OCI-LY7 (cell line): Measurements from ENCODE around the gene MCTP2. TPM values are rescaled to one million over a fixed set of nuclear protein-coding genes. Genes with fewer than 3 reads are reported as not detected.

Experiments used
- BruUV-seq: library from RNA; stranded (reverse); fragments of 400-500 nt; replicated peaks from 2 replicates; lab custom pipeline; 2021; lab: Mats Ljungman, UMichigan
- CTCF ChIA-PET: fragments of 300-600 bp; sonication (Branson Sonifier 250); formaldehyde crosslinking; loops from one replicate; lab custom pipeline; 2022; ENCODE audit warnings: antibody characterized with exemption; ENCODE audit not compliant: unreplicated experiment; lab: Charles Lee
- POLR2A ChIA-PET: fragments of 300-600 bp; sonication (Branson Sonifier 250); formaldehyde crosslinking; loops from one replicate; lab custom pipeline; 2022; ENCODE audit warnings: antibody characterized with exemption; lab: Charles Lee
- DNase-seq: peaks from one replicate; pipeline ENCODE4 v3.0.0-alpha.2; 2015; ENCODE audit warnings: low spot score
- H2AFZ ChIP-seq: fragments of 200-600 bp; sonication (generic), shearing (Covaris generic); 2 replicates; pipeline ENCODE4 v1.6.1; 2014; ENCODE audit warnings: mild to moderate bottlenecking, antibody characterized with exemption, low read length, moderate library complexity
- H3K27ac ChIP-seq: fragments of 200-600 bp; sonication (generic); 2 replicates; pipeline ENCODE4 v1.5.1; 2014; ENCODE audit warnings: mixed run types, low read depth, mild to moderate bottlenecking, moderate library complexity, low read length, inconsistent platforms; ENCODE audit not compliant: poor library complexity, severe bottlenecking
- H3K36me3 ChIP-seq: fragments of 200-600 bp; sonication (generic); 2 replicates; pipeline ENCODE4 v1.6.1; 2014; ENCODE audit warnings: mild to moderate bottlenecking, antibody characterized with exemption, low read length, moderate library complexity, mixed read lengths; ENCODE audit not compliant: insufficient read depth
- H3K4me1 ChIP-seq: fragments of 200-600 bp; sonication (generic); 2 replicates; pipeline ENCODE4 v1.5.1; 2014; ENCODE audit warnings: mild to moderate bottlenecking, low read length; ENCODE audit not compliant: insufficient read depth, poor library complexity, severe bottlenecking
- H3K4me2 ChIP-seq: fragments of 200-600 bp; sonication (generic); 2 replicates; pipeline ENCODE4 v1.6.1; 2014; ENCODE audit warnings: mild to moderate bottlenecking, low read length
- H3K4me3 ChIP-seq: fragments of 200-600 bp; sonication (generic); 2 replicates; pipeline ENCODE4 v1.5.1; 2014; ENCODE audit warnings: mild to moderate bottlenecking, low read depth, low read length; ENCODE audit not compliant: poor library complexity, severe bottlenecking
- H3K79me2 ChIP-seq: fragments of 200-600 bp; sonication (generic); 2 replicates; pipeline ENCODE4 v1.6.1; 2016; ENCODE audit warnings: low read depth, mild to moderate bottlenecking, low read length, moderate library complexity, mixed read lengths; ENCODE audit not compliant: insufficient read depth
- H3K9me2 ChIP-seq: fragments of 200-600 bp; sonication (generic); 2 replicates; pipeline ENCODE4 v1.6.1; 2016; ENCODE audit warnings: mild to moderate bottlenecking, low read length, mixed read lengths; ENCODE audit not compliant: insufficient read depth
- H3K9me3 ChIP-seq: fragments of 200-600 bp; sonication (generic); 2 replicates; pipeline ENCODE4 v1.6.1; 2014; ENCODE audit warnings: mild to moderate bottlenecking, mixed run types, low read length, mixed read lengths
- H4K20me1 ChIP-seq: fragments of 200-600 bp; sonication (generic); 2 replicates; pipeline ENCODE4 v1.6.1; 2014; ENCODE audit warnings: mild to moderate bottlenecking, antibody characterized with exemption, low read length, moderate library complexity, mixed read lengths; ENCODE audit not compliant: insufficient read depth
- CTCF ChIP-seq: fragments of 200-600 bp; sonication (generic); conservative IDR thresholded peaks from 2 replicates; pipeline ENCODE4 v1.5.1; 2014; ENCODE audit warnings: mild to moderate bottlenecking, antibody characterized with exemption, low read length, moderate library complexity, mixed read lengths
- EZH2phosphoT487 ChIP-seq: fragments of 200-600 bp; sonication (generic); IDR thresholded peaks from 2 replicates; pipeline ENCODE4 v1.6.1; 2018; ENCODE audit warnings: low read depth, borderline replicate concordance, mild to moderate bottlenecking, mixed run types, antibody characterized with exemption, low read length, moderate library complexity, mixed read lengths
- intact Hi-C: fragments of 100-400 bp; cut with micrococcal nuclease; formaldehyde crosslinking; loops from one replicate; pipeline ENCODE4 v1.10.0; 2022; ENCODE audit not compliant: unreplicated experiment
- total RNA-seq, 2 experiments: library from RNA; depleted of rRNA in 1 of 2; stranded (reverse); fragments of >200 nt in 1 of 2; shearing (Covaris generic) in 1 of 2; gene quantifications; 2 replicates each; pipeline ENCODE4 v1.2.3, GENCODE V29; 2014 to 2022

Gene MCTP2
- total RNA-seq, 2 experiments from 2014 or later, result 73.2 to 90.6 TPM

DNA sequence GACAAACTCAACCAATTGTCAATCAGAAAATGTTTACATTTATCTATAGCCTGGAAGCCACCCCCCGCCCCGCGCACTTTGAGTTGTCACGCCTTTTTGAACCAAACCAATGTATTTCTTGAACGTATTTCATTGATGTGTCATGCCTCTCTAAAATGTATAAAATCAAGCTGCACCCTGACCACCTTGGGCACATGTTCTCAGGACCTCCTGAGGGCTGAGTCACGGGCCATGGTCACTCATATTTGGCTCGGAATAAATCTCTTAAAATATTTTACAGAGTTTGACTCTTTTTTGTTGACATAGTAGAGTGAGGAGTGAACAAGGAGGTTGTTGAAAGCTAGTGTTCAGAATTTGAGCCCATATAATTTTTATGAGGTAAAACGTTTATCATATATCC lies 6.5 kb downstream of the MCTP2 start:
- Histone ChIP-seq H3K79me2 (peaks cover 100% of the 10 kb centered on the region), H3K4me3 (no peak overlapping the region), H3K36me3 (peaks cover 10% of the 10 kb centered on the region), H3K9me3 (no peaks in the 10 kb centered on the region), H3K4me2 (peak overlapping the region; percentile 64), H2AFZ (no peak overlapping the region), H3K4me1 (peaks cover 88% of the 10 kb centered on the region), H4K20me1 (peaks cover 11% of the 10 kb centered on the region), H3K9me2 (no peaks in the 10 kb centered on the region), H3K27ac (peak overlapping the region; percentile 73)
- no peak for TF ChIP-seq EZH2phosphoT487
- TF ChIP-seq CTCF, result no peak
- POLR2A ChIA-PET, result interaction anchor here (0.5 to 4.5 kb wide), 12 partner anchors 8 to 216 kb away, joined by 3 to 41 read pairs (median 6); partner anchors contain the start of gene MCTP2
- no TSS peak for BruUV-seq
- intact Hi-C loops, result loop anchor here (2.0 kb wide), 1 partner anchor 21 kb away; no protein-coding TSS in a partner anchor
- CTCF ChIA-PET, result interaction anchor here (0.8 kb wide), 1 partner anchor 68 kb away, joined by 3 read pairs; no protein-coding TSS in a partner anchor
- DNase-seq, result no peak

DNA sequence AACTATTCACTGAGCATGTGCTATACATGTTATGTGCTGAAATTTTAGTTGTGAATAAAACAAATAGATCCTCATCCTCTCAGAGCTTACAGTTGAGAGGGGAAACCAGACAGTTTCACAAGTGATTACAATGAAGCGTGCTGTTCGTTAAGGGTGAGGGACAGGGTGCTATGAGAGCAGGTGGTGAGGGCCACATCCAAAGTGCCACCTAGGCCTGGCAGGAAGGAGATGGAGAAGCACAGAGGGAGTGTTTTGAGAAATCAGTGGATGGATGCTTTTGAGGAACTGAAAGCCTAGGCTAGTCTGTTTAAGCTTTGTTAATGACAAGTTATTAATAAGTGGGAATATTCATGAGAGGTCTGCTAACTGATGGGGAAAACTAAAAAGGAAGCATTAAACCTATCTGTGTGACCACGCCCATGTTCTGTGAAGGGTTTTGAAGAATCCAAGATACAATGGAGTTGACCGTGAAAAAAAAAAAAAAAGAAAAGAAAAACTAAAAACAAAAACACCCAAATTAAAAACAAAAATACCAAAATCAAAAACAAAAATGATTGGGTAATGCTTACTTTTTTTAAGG lies 7.3 kb downstream of the MCTP2 start:
- Histone ChIP-seq H4K20me1 (0 out of 2 replicates have a peak, but pooled peaks cover 4% of the 10 kb centered on the region), H3K4me2 (peak overlapping the region; percentile 64), H3K27ac (peak overlapping the region; percentile 73), H3K36me3 (peaks cover 16% of the 10 kb centered on the region), H3K9me2 (no peaks in the 10 kb centered on the region), H3K79me2 (peaks cover 95% of the 10 kb centered on the region), H2AFZ (no peak overlapping the region), H3K4me1 (peaks cover 82% of the 10 kb centered on the region), H3K4me3 (peak overlapping the region; percentile 12), H3K9me3 (no peaks in the 10 kb centered on the region)
- intact Hi-C loops, result loop anchor here (2.0 kb wide), 1 partner anchor 20 kb away; no protein-coding TSS in a partner anchor
- CTCF ChIA-PET, result interaction anchor here (0.8 kb wide), 1 partner anchor 67 kb away, joined by 3 read pairs; no protein-coding TSS in a partner anchor
- peak; percentile 84 for DNase-seq
- POLR2A ChIA-PET, result interaction anchor here (0.6 to 4.5 kb wide), 11 partner anchors 8 to 86 kb away, joined by 3 to 41 read pairs (median 7); partner anchors contain the start of gene MCTP2
- BruUV-seq, result no TSS peak
- TF ChIP-seq CTCF, result no peak
- TF ChIP-seq EZH2phosphoT487, result no peak

DNA sequence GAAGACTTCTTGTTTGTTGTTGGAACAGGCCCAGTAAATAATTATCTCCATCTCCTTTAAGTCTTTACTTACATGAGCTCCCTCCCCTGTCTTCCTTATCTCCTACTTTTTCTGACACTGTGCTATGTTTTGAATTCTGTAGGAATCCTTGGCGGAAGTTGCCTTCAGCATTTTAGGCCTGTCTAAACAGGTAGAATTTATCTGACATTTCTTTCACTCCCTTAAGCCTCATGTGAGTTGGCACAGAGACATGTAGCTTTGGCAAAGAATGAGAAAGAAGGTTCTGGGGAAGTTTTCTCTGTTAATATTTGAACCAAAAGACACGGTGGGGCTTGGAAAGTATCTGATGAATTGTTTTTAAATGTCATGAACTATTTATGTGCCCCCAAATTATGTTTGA lies 8.1 kb downstream of the MCTP2 start:
- Histone ChIP-seq H3K27ac (peak overlapping the region; percentile 73), H3K4me2 (peak overlapping the region; percentile 64), H3K79me2 (peaks cover 87% of the 10 kb centered on the region), H3K9me2 (no peaks in the 10 kb centered on the region), H3K4me3 (no peak overlapping the region), H4K20me1 (no peaks in the 10 kb centered on the region), H2AFZ (no peak overlapping the region), H3K36me3 (peaks cover 16% of the 10 kb centered on the region), H3K4me1 (peaks cover 74% of the 10 kb centered on the region), H3K9me3 (no peaks in the 10 kb centered on the region)
- DNase-seq, result no peak
- ChIA-PET POLR2A (interaction anchor here (1.5 to 4.5 kb wide), 7 partner anchors 9 to 68 kb away, joined by 5 to 41 read pairs (median 11); partner anchors contain the start of gene MCTP2), CTCF (no interaction called here)
- intact Hi-C loops, result loop anchor here (2.0 kb wide), 1 partner anchor 19 kb away; no protein-coding TSS in a partner anchor
- TF ChIP-seq CTCF (no peak), EZH2phosphoT487 (no peak)
- no TSS peak for BruUV-seq
